BE2C (cell line): Measurements from ENCODE around the gene SYT7.

ENCODE experiments used
- DNase-seq: peaks from one replicate; pipeline ENCODE4 v3.0.0-alpha.2; 2020
- H3K27me3 ChIP-seq: fragments of 250-450 bp; sonication (Bioruptor Pico); 2 replicates; pipeline ENCODE4 v1.5.1; 2020; ENCODE audit warnings: mild to moderate bottlenecking
- H3K36me3 ChIP-seq: fragments of 250-450 bp; sonication (Bioruptor Pico); 2 replicates; pipeline ENCODE4 v1.5.1; 2020; ENCODE audit warnings: mild to moderate bottlenecking
- H3K4me1 ChIP-seq: fragments of 250-450 bp; sonication (Bioruptor Pico); 2 replicates; pipeline ENCODE4 v1.5.1; 2020
- H3K4me3 ChIP-seq: 2 replicates; pipeline ENCODE4 v1.5.1; 2011; ENCODE audit warnings: low read depth, low read length
- H3K9me3 ChIP-seq: fragments of 250-450 bp; sonication (Bioruptor Pico); 2 replicates; pipeline ENCODE4 v1.5.1; 2020
- TF ChIP-seq, protein P1 (sequence below): IDR thresholded peaks from 2 replicates; pipeline ENCODE4 v1.5.1; 2012; ENCODE audit warnings: mild to moderate bottlenecking, low read depth, low read length

Gene SYT7

DNA sequence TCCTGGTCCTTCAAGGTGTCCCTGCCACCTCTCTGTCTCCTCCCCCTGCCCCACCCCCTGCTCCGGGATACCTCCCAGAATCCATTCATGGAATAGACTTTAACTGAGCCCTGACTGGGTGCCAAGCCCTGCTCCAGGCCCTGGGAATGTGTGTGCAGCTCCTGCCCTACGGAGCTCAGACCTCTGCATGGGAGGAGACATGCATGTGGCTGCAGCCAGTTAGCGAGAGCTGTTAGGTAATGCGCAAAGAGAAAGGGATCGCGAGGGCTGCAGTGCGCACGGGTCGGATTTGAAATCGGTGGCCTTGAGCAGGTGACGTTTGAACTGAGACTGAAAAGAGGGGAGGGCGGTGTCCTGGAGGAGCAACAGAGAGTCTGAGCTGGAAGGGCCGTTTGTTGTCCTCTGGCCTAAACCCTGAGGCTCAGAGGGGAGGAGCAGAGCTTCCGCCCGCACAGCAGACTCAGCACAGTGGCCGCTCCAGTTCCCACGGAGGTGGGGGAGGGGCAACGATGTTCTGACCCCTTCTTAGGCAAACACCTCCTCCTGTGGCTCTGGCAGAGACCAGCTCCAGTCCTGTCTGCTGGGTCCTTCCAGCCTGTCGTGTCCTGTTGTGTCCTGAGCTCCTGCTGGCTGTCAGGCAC is 92.1 kb downstream of the SYT7 start:
- no peaks in the 10 kb centered on the region for H3K9me3 ChIP-seq
- peak overlapping the region; percentile 32 for H3K4me3 ChIP-seq
- no peaks in the 10 kb centered on the region for H3K36me3 ChIP-seq
- DNase-seq = peak; percentile 42
- no peaks in the 10 kb centered on the region for H3K27me3 ChIP-seq
- peaks cover 4% of the 10 kb centered on the region; the same call in 1 of the 2 replicates for H3K4me1 ChIP-seq
- TF ChIP-seq, protein P1, sequence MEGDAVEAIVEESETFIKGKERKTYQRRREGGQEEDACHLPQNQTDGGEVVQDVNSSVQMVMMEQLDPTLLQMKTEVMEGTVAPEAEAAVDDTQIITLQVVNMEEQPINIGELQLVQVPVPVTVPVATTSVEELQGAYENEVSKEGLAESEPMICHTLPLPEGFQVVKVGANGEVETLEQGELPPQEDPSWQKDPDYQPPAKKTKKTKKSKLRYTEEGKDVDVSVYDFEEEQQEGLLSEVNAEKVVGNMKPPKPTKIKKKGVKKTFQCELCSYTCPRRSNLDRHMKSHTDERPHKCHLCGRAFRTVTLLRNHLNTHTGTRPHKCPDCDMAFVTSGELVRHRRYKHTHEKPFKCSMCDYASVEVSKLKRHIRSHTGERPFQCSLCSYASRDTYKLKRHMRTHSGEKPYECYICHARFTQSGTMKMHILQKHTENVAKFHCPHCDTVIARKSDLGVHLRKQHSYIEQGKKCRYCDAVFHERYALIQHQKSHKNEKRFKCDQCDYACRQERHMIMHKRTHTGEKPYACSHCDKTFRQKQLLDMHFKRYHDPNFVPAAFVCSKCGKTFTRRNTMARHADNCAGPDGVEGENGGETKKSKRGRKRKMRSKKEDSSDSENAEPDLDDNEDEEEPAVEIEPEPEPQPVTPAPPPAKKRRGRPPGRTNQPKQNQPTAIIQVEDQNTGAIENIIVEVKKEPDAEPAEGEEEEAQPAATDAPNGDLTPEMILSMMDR = no peak

GRCh38 chr11:61487342-61488025 is 93.4 kb downstream of the SYT7 start:
- Histone ChIP-seq H3K36me3 (no peaks in the 10 kb centered on the region), H3K4me1 (peaks cover 4% of the 10 kb centered on the region; the same call in 1 of the 2 replicates), H3K4me3 (no peak overlapping the region), H3K27me3 (no peaks in the 10 kb centered on the region), H3K9me3 (no peaks in the 10 kb centered on the region)
- DNase-seq = no peak
- TF ChIP-seq, protein P1 = no peak

DNA sequence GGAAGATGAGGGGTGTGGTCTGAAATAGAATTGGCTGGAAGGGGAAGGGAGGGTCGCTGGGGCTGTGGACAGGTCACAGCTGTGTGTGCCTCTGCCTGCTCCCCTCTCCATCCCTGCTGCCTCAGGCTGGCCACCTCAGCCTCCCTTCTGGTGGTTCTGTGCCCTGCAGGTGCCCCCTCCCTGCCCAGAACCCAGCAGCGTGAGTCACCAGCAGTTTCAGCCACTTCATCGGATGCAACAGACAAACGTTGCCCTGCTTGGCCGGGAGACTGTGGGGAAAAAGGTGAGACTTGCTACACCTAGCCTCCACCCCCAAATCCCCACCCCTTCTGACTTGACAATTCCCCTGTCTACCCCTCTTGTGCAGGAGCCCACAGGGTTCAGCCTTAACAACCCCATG is 94.1 kb downstream of the SYT7 start:
- H3K9me3 ChIP-seq = no peaks in the 10 kb centered on the region
- H3K27me3 ChIP-seq = no peaks in the 10 kb centered on the region
- H3K4me1 ChIP-seq = peaks cover 4% of the 10 kb centered on the region; the same call in 1 of the 2 replicates
- no peak overlapping the region for H3K4me3 ChIP-seq
- no peaks in the 10 kb centered on the region for H3K36me3 ChIP-seq
- no peak for DNase-seq
- TF ChIP-seq, protein P1 = no peak

- DNase-seq = no peak
- Histone ChIP-seq H3K4me1 (peaks cover 4% of the 10 kb centered on the region), H3K27me3 (no peaks in the 10 kb centered on the region), H3K4me3 (no peak overlapping the region), H3K36me3 (no peaks in the 10 kb centered on the region), H3K9me3 (no peaks in the 10 kb centered on the region)
- TF ChIP-seq, protein P1 = no peak
Measured at GRCh38 chr11:61486011-61486620, 94.8 kb downstream of the SYT7 start.

DNA sequence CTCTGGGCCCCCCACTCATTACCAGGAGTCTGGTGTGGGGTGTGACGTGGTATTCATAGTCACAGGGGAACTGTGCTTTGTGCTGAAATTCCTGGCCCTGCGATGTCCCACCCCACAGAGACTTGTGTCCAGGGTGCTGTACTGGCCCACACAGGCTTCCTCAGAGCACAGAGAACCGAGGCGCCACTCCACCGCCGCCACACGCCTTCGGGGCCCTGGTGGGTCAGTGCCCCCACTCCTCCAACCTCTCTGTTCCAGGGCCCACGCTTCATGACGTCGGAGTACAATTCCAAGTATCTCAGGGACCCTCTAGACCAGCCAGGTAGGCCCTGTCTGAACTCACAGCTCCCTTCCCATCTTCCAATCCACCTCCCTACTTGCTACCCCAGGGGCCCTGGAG is 95.8 kb downstream of the SYT7 start:
- H3K27me3 ChIP-seq = no peaks in the 10 kb centered on the region

More for the DNA sequence above, 95.8 kb downstream of the SYT7 start:
- H3K36me3 ChIP-seq = no peaks in the 10 kb centered on the region
- peaks cover 4% of the 10 kb centered on the region for H3K4me1 ChIP-seq
- TF ChIP-seq, protein P1 = no peak
- H3K9me3 ChIP-seq = no peaks in the 10 kb centered on the region
- H3K4me3 ChIP-seq = no peak overlapping the region
- DNase-seq = no peak
